GM18861 (cell line): ENCODE data around the gene BAZ2B.
A peak's percentile ranks its signal among the peaks of the same experiment; 100 is the strongest.
"Not testable (repeated sequence)": the region's sequence is repeated elsewhere in the genome, so short reads cannot be mapped to it uniquely, and the experiment has no call there.

Experiments used
- ATAC-seq: cut with Tn5 transposase; IDR thresholded peaks from one replicate; pipeline ENCODE4 v1.9.1; 2021; ENCODE audit not compliant: unreplicated experiment

Gene BAZ2B

GRCh38 chr2:159542101-159542500 is 74.2 kb downstream of the BAZ2B start:
- ATAC-seq, result no peak

DNA sequence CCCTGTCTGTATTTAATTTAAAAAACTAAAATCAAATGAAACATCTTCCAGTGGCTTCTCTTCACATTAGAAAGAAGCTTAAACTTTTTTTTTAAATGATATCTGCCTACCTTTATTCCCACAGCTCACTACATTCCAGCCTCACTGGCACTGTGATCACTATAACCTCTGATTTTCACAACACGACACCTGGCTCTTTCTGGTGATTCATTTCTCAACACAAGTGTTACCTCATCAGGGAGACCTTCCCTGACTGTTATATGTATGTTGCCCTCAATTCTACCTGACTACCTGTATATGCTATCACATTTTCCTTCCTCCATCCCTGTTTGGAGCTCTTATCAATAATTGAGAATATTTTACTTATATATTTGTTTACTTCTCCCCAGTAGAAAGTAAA is 76.6 kb downstream of the BAZ2B start:
- no peak for ATAC-seq

GRCh38 chr2:159538801-159539200 is 77.5 kb downstream of the BAZ2B start:
- ATAC-seq, result no peak

DNA sequence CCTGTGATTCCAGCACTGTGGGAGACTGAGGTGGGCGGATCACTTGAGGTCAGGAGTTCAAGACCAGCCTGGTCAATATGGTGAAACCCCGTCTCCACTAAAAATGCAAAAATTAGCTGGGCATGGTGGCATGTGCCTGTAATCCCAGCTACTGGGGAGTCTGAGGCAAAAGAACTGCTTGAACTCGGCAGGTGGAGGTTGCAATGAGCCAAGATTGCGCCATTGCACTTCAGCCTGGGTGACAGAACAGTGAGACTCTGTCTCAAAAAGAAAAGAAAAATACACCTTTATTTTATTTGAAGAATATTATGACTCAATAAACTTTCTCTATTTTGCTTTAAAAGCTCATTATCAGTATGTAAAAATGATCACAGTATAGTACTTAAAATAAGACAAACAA is 81.1 kb downstream of the BAZ2B start:
- not testable (repeated sequence) for ATAC-seq

GRCh38 chr2:159531475-159531874 is 84.9 kb downstream of the BAZ2B start:
- no peak for ATAC-seq

DNA sequence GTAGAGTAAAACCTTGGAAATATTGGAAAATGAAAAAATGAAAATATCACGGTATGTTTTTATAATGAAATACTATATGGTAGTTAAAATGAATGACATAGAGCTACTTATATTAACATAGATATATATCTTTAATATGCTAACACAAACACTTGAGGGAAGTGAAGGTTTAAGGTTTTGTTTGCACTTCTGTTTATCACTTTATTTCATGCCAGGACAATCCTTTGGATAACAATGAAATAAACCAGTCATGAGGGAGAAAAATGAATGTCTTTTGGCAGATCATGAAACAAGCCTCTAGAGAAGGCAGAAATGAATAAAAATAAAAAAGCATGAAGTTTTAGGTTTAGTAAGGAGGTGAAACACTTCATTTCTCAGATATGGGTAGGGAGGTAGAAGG is 89.9 kb downstream of the BAZ2B start:
- ATAC-seq, result no peak

DNA sequence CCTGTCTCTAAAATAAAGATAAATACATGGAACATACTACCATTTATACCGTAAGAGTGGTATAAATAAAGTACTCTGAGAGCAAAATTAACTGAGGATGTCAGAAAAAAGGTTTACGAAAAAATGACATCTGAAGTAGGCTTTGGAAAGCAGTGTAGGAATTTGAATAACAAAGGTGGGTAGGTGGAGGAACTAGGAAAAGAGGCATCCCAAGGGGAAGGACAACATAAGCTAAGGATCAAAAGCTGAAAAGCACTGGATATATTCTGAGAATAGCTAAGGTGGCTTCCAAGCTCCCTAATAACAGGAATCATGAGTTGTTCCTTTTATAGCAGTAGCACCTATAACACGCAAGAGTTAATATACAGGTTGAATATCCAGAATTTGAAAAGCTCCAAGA is 91.3 kb downstream of the BAZ2B start:
- no peak for ATAC-seq

DNA sequence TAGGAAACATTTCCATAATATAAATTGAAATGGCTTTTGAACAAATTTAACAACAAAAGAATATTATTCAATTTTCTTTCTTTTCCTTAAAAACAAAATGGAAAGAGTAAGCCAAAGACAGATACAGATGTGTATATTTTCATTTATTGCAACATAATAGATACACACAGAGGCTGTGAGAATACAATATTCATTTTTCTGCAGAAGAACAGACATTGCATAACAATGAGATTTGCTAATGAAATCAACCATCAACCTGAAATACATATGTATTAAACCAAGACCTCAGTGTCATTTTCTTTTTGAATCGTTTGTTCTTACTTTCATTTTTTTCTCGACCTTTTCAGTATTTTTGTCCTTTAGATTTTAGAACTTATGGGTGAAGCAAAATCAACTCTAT is 95.1 kb downstream of the BAZ2B start:
- ATAC-seq, result no peak

GRCh38 chr2:159518321-159519005 is 97.9 kb downstream of the BAZ2B start:
- no peak for ATAC-seq

DNA sequence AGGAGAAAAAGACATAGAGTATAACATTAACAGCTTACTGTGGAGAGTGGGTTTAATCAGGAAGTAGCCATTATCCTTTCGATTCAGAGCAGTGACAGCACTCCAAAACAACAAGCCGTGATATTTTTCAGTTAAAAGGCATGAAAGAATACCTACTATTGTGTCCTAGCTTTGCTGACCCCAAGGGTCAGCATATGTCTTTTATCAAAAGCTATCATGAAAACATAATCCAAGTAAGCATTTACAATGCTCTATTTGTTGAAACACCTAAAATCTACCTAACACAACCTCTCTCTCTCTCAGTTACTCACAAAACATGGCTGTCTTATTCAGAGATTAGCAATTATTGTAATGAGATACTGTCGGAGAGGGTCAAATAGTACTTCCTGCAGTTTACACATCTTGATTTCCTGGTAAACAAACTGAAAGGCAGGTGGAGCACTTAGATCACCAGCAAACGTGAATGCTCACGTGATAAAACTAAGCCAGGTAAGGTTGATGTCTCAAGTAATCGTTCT is 100.0 kb downstream of the BAZ2B start:
- ATAC-seq, result peak; percentile 84

GRCh38 chr2:159515441-159515840 is 100.9 kb downstream of the BAZ2B start:
- no peak for ATAC-seq

- ATAC-seq, result no peak
These were observed 102.6 kb downstream of the BAZ2B start for GRCh38 chr2:159513745-159514144.

- no peak for ATAC-seq
These were observed 108.2 kb downstream of the BAZ2B start for GRCh38 chr2:159508140-159508539.

DNA sequence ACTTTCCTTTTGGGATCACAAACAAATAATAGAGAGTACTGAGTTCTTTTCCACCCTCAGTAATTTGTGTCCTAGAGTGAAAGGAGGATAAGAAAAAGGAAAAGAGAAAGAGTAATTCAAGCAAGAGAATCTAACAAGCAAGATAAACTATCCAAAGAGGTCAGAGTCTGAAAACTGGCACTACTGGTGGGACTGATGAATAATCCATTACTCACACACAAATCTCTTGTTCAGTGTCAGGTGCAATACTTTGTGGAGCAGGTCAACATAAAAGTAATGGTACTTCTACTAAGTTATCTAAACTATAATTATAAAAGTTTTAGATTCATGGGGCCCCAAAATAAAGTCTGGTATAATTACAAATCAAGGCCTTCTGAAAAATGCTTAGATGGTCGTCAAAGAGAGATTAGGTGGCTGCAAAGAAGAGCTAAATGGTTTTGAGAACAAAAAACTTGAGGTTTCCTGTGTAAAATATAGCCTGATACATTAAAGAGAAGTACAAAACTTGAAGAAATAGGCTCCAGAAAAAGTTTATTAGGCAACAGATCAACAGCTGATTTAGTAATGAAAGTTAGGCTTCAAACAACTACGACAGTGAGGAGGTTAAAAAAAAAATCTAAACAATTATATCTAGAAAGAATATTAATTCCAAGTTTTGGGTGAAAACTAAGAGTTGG is 109.4 kb downstream of the BAZ2B start:
- ATAC-seq, result no peak

DNA sequence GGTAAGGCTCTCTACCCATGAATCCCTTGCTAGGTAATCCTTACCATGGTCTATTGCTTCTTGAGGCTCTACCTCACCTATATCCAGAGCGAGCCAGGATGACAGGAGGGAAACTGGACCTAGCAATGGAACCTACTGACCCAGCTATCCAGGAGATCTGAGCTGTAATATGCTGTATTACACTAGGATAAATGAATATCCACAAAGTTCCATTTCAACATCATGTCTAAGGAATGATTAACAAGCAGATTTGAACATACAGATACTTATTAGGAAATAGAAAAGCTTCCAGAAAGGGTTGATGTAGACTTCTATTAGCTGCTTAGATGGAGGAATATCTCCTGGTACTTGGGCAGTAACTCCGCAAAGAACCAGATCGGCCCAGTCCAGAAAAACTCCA is 110.1 kb downstream of the BAZ2B start:
- ATAC-seq, result no peak

DNA sequence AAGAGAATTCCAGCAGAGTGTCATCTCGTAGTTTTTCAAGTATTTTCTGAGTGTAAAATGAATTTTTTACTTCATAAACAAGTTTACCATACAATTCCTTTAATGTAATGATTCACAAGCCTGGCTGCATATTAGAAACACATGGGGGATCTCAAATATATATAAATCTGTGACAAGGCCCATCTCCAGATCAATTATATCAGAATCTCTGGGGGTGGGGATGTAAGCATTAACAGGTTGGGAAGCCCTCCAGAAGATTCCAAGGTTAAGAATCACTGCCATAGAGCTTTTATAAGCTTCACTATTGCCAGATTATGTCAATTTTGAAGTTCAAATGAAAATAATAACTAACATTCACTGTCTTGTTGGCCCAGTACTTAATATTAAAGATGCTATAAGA is 111.2 kb downstream of the BAZ2B start:
- ATAC-seq, result no peak

DNA sequence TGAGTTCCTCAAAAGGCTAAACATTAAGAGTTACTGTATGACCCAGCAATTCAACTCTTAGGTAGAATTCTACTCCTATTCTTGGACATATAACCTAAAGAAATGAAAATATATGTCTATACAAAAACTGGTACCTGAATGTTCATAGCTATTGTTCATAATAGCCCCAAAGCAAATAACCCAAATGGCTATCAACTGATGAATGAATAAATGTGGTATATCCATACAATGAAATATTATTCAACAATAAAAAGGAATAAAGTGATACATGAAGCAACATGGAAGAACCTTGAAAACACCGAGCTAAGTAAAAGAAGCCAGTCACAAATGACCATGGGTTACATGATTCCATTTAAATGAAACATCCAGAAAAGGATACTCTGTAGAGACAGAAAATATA is 114.6 kb downstream of the BAZ2B start:
- ATAC-seq, result no peak

DNA sequence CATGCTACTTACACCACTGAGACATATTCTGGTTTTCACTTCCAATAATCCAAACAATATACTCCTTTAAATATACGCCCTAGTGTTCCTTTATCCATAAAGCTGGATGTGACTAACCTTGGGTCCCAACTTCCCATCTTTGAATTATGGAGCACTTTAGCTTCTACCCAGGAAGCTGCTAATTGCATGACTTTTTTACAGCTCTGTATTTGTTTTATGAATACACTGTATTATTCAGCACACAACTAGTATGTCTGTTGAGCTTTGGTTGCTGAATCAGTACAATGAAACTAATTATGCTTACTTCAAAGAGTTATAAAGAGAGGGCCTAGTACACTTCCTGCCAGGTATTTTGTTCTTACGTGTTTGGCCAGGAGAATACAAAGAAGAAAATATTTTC is 118.5 kb downstream of the BAZ2B start:
- ATAC-seq, result no peak

GRCh38 chr2:159497256-159497655 is 119.1 kb downstream of the BAZ2B start:
- ATAC-seq, result no peak

- no peak for ATAC-seq
These were observed 126.9 kb downstream of the BAZ2B start for GRCh38 chr2:159489476-159489875.

GRCh38 chr2:159484532-159484931 is 131.8 kb downstream of the BAZ2B start:
- no peak for ATAC-seq

DNA sequence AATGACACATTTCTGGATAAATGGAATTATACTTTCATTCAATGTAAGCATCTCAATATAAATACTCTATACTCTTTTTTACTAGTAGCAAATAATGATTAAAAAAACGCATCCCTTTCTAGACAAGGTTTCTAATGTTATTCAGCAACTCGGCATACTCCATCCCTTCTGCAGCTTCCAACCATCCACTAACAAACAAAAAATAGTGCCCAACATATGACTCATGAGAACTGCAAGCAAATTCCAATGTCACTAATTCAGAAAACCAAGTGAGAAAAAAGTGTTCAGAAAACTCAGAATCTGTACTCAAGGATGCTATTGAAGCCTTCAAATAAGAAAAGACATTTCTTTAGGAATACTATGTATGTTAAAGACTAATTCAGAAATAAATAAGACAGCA is 140.0 kb downstream of the BAZ2B start:
- no peak for ATAC-seq

DNA sequence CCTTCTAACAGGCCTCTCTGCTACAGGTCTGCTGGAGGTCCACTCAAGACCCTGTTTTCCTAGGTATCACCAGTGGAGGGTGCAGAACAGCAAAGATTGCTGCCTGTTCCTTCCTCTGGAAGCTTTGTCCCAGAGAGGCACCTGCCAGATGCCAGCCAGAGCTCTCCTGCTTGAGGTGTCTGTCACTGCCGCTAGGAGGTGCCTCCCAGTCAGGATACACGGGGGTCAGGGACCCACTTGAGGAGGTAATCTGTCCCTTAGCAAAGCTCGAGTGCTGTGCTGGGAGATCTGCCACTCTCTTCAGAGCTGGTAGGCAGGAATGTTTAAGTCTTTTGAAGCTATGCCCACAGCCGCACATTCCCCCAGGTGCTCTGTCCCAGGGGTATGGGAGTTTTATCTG is 140.6 kb downstream of the BAZ2B start:
- no peak for ATAC-seq
